GM08714 (cell line): ENCODE measurements around the gene GCC2.
A peak's percentile ranks its signal among the peaks of the same experiment; 100 is the strongest.

Source experiments
- H3K4me3 ChIP-seq: fragments of 200-500 bp; sonication (Bioruptor generic); 2 replicates; pipeline ENCODE4 v1.5.1; 2014; ENCODE audit warnings: mild to moderate bottlenecking, low read length, inconsistent platforms
- ZNF274 ChIP-seq: IDR thresholded peaks from 2 replicates; pipeline ENCODE4 v1.6.1; 2012; ENCODE audit warnings: mild to moderate bottlenecking, low read depth, low read length

Gene GCC2

GRCh38 chr2:108448678-108449409, at the start of gene GCC2:
GCC2 (plus strand) TSS chr2:108449206; CDS start chr2:108449275, 69 bp downstream.
- no peak for TF ChIP-seq ZNF274

GRCh38 chr2:108399479-108399878, 49.5 kb upstream of the GCC2 start:
- H3K4me3 ChIP-seq, result no peak overlapping the region
- no peak for TF ChIP-seq ZNF274

More at GRCh38 chr2:108448678-108449409, at the start of gene GCC2:
- H3K4me3 ChIP-seq, result peak within 1 kb of the TSS; percentile 99

GRCh38 chr2:108401800-108402199, 47.2 kb upstream of the GCC2 start:
- no peak for TF ChIP-seq ZNF274
- no peak overlapping the region for H3K4me3 ChIP-seq

GRCh38 chr2:108403494-108403893, 45.5 kb upstream of the GCC2 start:
- TF ChIP-seq ZNF274, result no peak
- no peak overlapping the region for H3K4me3 ChIP-seq

GRCh38 chr2:108404784-108405397, 44.1 kb upstream of the GCC2 start:
- no peak overlapping the region for H3K4me3 ChIP-seq
- TF ChIP-seq ZNF274, result no peak

GRCh38 chr2:108407864-108408729, 40.9 kb upstream of the GCC2 start:
- TF ChIP-seq ZNF274, result no peak
- H3K4me3 ChIP-seq, result no peak overlapping the region

GRCh38 chr2:108409768-108410167, 39.2 kb upstream of the GCC2 start:
- H3K4me3 ChIP-seq, result no peak overlapping the region
- no peak for TF ChIP-seq ZNF274

GRCh38 chr2:108412995-108413710, 35.9 kb upstream of the GCC2 start:
- TF ChIP-seq ZNF274, result no peak
- H3K4me3 ChIP-seq, result no peak overlapping the region

GRCh38 chr2:108413711-108414095, 35.3 kb upstream of the GCC2 start:
- no peak overlapping the region for H3K4me3 ChIP-seq
- TF ChIP-seq ZNF274, result no peak

- H3K4me3 ChIP-seq, result no peak overlapping the region
- TF ChIP-seq ZNF274, result no peak
These were observed 34.6 kb upstream of the GCC2 start for GRCh38 chr2:108414256-108414876.

- no peak for TF ChIP-seq ZNF274
- H3K4me3 ChIP-seq, result no peak overlapping the region
These were observed 34.1 kb upstream of the GCC2 start for GRCh38 chr2:108414945-108415344.

GRCh38 chr2:108417254-108417653, 31.8 kb upstream of the GCC2 start:
- no peak overlapping the region for H3K4me3 ChIP-seq
- TF ChIP-seq ZNF274, result no peak

- no peak overlapping the region for H3K4me3 ChIP-seq
- TF ChIP-seq ZNF274, result no peak
These were observed 30.6 kb upstream of the GCC2 start for GRCh38 chr2:108418416-108418815.

GRCh38 chr2:108423067-108423466, 25.9 kb upstream of the GCC2 start:
- no peak for TF ChIP-seq ZNF274

More at GRCh38 chr2:108423067-108423466, 25.9 kb upstream of the GCC2 start:
- no peak overlapping the region for H3K4me3 ChIP-seq
